ENCODE measurements around the gene NSD2.
"Not testable (repeated sequence)": the region's sequence is repeated elsewhere in the genome, so short reads cannot be mapped to it uniquely, and the experiment has no call there.

The NSD2 gene

DNA sequence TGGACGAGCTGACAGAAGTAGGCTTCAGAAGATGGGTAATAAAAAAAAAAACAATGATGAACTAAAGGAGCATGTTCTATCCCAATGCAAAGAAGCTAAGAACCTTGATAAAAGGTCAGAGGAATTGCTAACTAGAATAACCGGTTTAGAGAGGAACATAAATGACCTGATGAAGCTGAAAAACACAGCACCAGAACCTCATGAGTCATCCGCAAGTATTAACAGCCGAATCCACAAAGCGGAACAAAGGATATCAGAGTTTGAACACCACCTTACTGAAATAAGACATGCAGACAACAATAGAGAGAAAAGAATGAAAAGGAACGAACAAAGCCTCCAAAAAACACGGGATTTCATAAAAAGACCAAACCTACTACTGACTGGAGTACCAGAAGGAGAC is 127.1 kb downstream of the NSD2 start:
- 100% methylated on average over 7 of the region's 7 CpGs for WGBS
- Histone ChIP-seq H2BK15ac (ENCODE audit: low read depth, poor library complexity, severe bottlenecking) (no peak overlapping the region), H2AK5ac (ENCODE audit: low read length, severe bottlenecking) (no peak overlapping the region)

GRCh38 chr4:1999308-1999707 is 128.1 kb downstream of the NSD2 start:
- WGBS, result 98% methylated on average over 4 of the region's 4 CpGs
- H3K27ac ChIP-seq (ENCODE audit: low read length, poor library complexity, severe bottlenecking); H3K27me3 ChIP-seq (ENCODE audit: control insufficient read depth in 1 of 2, insufficient read depth in 1 of 2, low read length in 2 of 2); H3K79me1 ChIP-seq (replicated peaks; ENCODE audit: low read length, poor library complexity, severe bottlenecking); H2BK12ac ChIP-seq (ENCODE audit: low read length in 2 of 2); DNase-seq; H2BK5ac ChIP-seq (ENCODE audit: low read depth, low read length, poor library complexity, severe bottlenecking); H3K23ac ChIP-seq (ENCODE audit: low read length in 2 of 2); H3K4ac ChIP-seq (ENCODE audit: low read depth in 1 of 2, low read length in 2 of 2); H3K4me2 ChIP-seq (ENCODE audit: low read length, poor library complexity, severe bottlenecking); H4K8ac ChIP-seq (ENCODE audit: low read length); H2BK120ac ChIP-seq (ENCODE audit: low read depth, low read length); H4K91ac ChIP-seq (ENCODE audit: low read length); H2AFZ ChIP-seq (ENCODE audit: low read depth, low read length); H3K18ac ChIP-seq (ENCODE audit: low read depth in 1 of 2, low read length in 2 of 2); H3K14ac ChIP-seq (ENCODE audit: low read length in 2 of 2); H3K4me3 ChIP-seq (ENCODE audit: insufficient read depth in 1 of 2, low read depth in 1 of 2, low read length in 2 of 2); H3K4me1 ChIP-seq (ENCODE audit: control insufficient read depth, insufficient read depth, low read depth, low read length); H3K9ac ChIP-seq (ENCODE audit: low read length); H2BK15ac ChIP-seq (ENCODE audit: low read depth, poor library complexity, severe bottlenecking); H2AK5ac ChIP-seq (ENCODE audit: low read length, severe bottlenecking): not testable (repeated sequence)
- Histone ChIP-seq H3K36me3 (ENCODE audit: control insufficient read depth in 1 of 2, insufficient read depth in 2 of 2, low read depth in 1 of 2, low read length in 2 of 2) (peaks cover 4 to 27% of the 10 kb centered on the region in 2 experiments), H3K9me3 (ENCODE audit: control insufficient read depth, low read length) (peaks cover 25% of the 10 kb centered on the region)

More for the DNA sequence above, 127.1 kb downstream of the NSD2 start:
- H3K14ac ChIP-seq (ENCODE audit: low read length in 2 of 2), result no peak overlapping the region
- H3K4me3 ChIP-seq (ENCODE audit: insufficient read depth in 1 of 2, low read depth in 1 of 2, low read length in 2 of 2), result no peak overlapping the region
- H3K27ac ChIP-seq (ENCODE audit: low read length, poor library complexity, severe bottlenecking), result peak overlapping the region; percentile 55
- H2BK120ac ChIP-seq (ENCODE audit: low read depth, low read length), result no peak overlapping the region
- no peak overlapping the region for H2BK12ac ChIP-seq (ENCODE audit: low read length in 2 of 2)
- H2AFZ ChIP-seq (ENCODE audit: low read depth, low read length), result no peak overlapping the region
- no peak overlapping the region for H2BK5ac ChIP-seq (ENCODE audit: low read depth, low read length, poor library complexity, severe bottlenecking)
- H4K8ac ChIP-seq (ENCODE audit: low read length), result no peak overlapping the region
- no peak overlapping the region for H3K18ac ChIP-seq (ENCODE audit: low read depth in 1 of 2, low read length in 2 of 2)
- no peak for DNase-seq
- H3K4ac ChIP-seq (ENCODE audit: low read depth in 1 of 2, low read length in 2 of 2), result no peak overlapping the region
- no peak overlapping the region for H3K4me2 ChIP-seq (ENCODE audit: low read length, poor library complexity, severe bottlenecking)
- peaks cover 3% of the 10 kb centered on the region for H3K79me1 ChIP-seq (replicated peaks; ENCODE audit: low read length, poor library complexity, severe bottlenecking)
- H3K27me3 ChIP-seq (ENCODE audit: control insufficient read depth in 1 of 2, insufficient read depth in 1 of 2, low read length in 2 of 2), result no peaks in the 10 kb centered on the region
- H3K36me3 ChIP-seq (ENCODE audit: control insufficient read depth in 1 of 2, insufficient read depth in 2 of 2, low read depth in 1 of 2, low read length in 2 of 2), result peaks cover 4 to 24% of the 10 kb centered on the region in 2 experiments
- H3K23ac ChIP-seq (ENCODE audit: low read length in 2 of 2), result no peak overlapping the region
- no peak overlapping the region for H4K91ac ChIP-seq (ENCODE audit: low read length)
- peaks cover 25% of the 10 kb centered on the region for H3K9me3 ChIP-seq (ENCODE audit: control insufficient read depth, low read length)
- no peaks in the 10 kb centered on the region for H3K4me1 ChIP-seq (ENCODE audit: control insufficient read depth, insufficient read depth, low read depth, low read length)
- H3K9ac ChIP-seq (ENCODE audit: low read length), result no peak overlapping the region

- H2BK15ac ChIP-seq (ENCODE audit: low read depth, poor library complexity, severe bottlenecking); H3K4me3 ChIP-seq (ENCODE audit: insufficient read depth in 1 of 2, low read depth in 1 of 2, low read length in 2 of 2); H3K4ac ChIP-seq (ENCODE audit: low read depth in 1 of 2, low read length in 2 of 2); H3K4me2 ChIP-seq (ENCODE audit: low read length, poor library complexity, severe bottlenecking); H4K8ac ChIP-seq (ENCODE audit: low read length); H3K27ac ChIP-seq (ENCODE audit: low read length, poor library complexity, severe bottlenecking); DNase-seq; H4K91ac ChIP-seq (ENCODE audit: low read length); H3K18ac ChIP-seq (ENCODE audit: low read depth in 1 of 2, low read length in 2 of 2); H3K23ac ChIP-seq (ENCODE audit: low read length in 2 of 2); H3K9ac ChIP-seq (ENCODE audit: low read length); H2AFZ ChIP-seq (ENCODE audit: low read depth, low read length); H2BK5ac ChIP-seq (ENCODE audit: low read depth, low read length, poor library complexity, severe bottlenecking); H2AK5ac ChIP-seq (ENCODE audit: low read length, severe bottlenecking); H3K14ac ChIP-seq (ENCODE audit: low read length in 2 of 2); H2BK120ac ChIP-seq (ENCODE audit: low read depth, low read length); H3K4me1 ChIP-seq (ENCODE audit: control insufficient read depth, insufficient read depth, low read depth, low read length); H2BK12ac ChIP-seq (ENCODE audit: low read length in 2 of 2); H3K27me3 ChIP-seq (ENCODE audit: control insufficient read depth in 1 of 2, insufficient read depth in 1 of 2, low read length in 2 of 2): not testable (repeated sequence)
- H3K9me3 ChIP-seq (ENCODE audit: control insufficient read depth, low read length), result peaks cover 12% of the 10 kb centered on the region
- WGBS, result 100% methylated on average over 2 of the region's 2 CpGs
- H3K79me1 ChIP-seq (replicated peaks; ENCODE audit: low read length, poor library complexity, severe bottlenecking), result peaks cover 11% of the 10 kb centered on the region
- peaks cover 2 to 30% of the 10 kb centered on the region in 2 experiments for H3K36me3 ChIP-seq (ENCODE audit: control insufficient read depth in 1 of 2, insufficient read depth in 2 of 2, low read depth in 1 of 2, low read length in 2 of 2)
These were observed 132.2 kb downstream of the NSD2 start for GRCh38 chr4:2003361-2003760.

DNA sequence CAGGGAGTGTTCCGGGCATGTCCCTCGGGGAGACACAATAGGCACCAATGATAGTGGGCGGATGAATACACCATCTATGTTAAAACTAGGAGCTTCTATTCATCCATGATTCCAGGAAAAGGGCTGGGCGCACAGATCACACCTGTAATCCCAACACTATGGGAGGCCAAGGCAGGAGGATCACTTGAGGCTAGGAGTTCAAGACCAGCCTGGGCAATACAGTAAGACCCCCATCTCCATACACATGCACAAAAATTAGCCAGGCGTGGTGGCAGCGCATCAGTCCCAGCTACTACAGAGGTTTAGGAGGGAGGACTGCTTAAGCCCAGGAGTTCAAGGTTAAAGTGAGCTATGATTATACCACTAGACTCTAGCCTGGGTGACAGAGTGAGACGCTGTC is 135.2 kb downstream of the NSD2 start:
- H3K4me3 ChIP-seq (ENCODE audit: insufficient read depth in 1 of 2, low read depth in 1 of 2, low read length in 2 of 2), result no peak overlapping the region
- no peak overlapping the region for H2AK5ac ChIP-seq (ENCODE audit: low read length, severe bottlenecking)
- no peak overlapping the region for H2BK15ac ChIP-seq (ENCODE audit: low read depth, poor library complexity, severe bottlenecking)
- no peak overlapping the region for H2BK5ac ChIP-seq (ENCODE audit: low read depth, low read length, poor library complexity, severe bottlenecking)
- H3K4me2 ChIP-seq (ENCODE audit: low read length, poor library complexity, severe bottlenecking), result no peak overlapping the region
- H2AFZ ChIP-seq (ENCODE audit: low read depth, low read length), result no peak overlapping the region
- no peak overlapping the region for H2BK120ac ChIP-seq (ENCODE audit: low read depth, low read length)
- no peak overlapping the region for H3K4ac ChIP-seq (ENCODE audit: low read depth in 1 of 2, low read length in 2 of 2)
- H3K23ac ChIP-seq (ENCODE audit: low read length in 2 of 2), result no peak overlapping the region
- peaks cover 8% of the 10 kb centered on the region for H3K79me1 ChIP-seq (replicated peaks; ENCODE audit: low read length, poor library complexity, severe bottlenecking)
- no peak overlapping the region for H4K8ac ChIP-seq (ENCODE audit: low read length)
- peaks cover 9% of the 10 kb centered on the region for H3K4me1 ChIP-seq (ENCODE audit: control insufficient read depth, insufficient read depth, low read depth, low read length)
- no peak overlapping the region for H4K91ac ChIP-seq (ENCODE audit: low read length)
- 99% methylated on average over 6 of the region's 7 CpGs for WGBS
- H2BK12ac ChIP-seq (ENCODE audit: low read length in 2 of 2), result no peak overlapping the region
- no peak overlapping the region for H3K14ac ChIP-seq (ENCODE audit: low read length in 2 of 2)
- H3K27me3 ChIP-seq (ENCODE audit: control insufficient read depth in 1 of 2, insufficient read depth in 1 of 2, low read length in 2 of 2), result no peaks in the 10 kb centered on the region
- H3K18ac ChIP-seq (ENCODE audit: low read depth in 1 of 2, low read length in 2 of 2), result no peak overlapping the region
- peaks cover 2 to 23% of the 10 kb centered on the region in 2 experiments for H3K36me3 ChIP-seq (ENCODE audit: control insufficient read depth in 1 of 2, insufficient read depth in 2 of 2, low read depth in 1 of 2, low read length in 2 of 2)
- no peaks in the 10 kb centered on the region for H3K9me3 ChIP-seq (ENCODE audit: control insufficient read depth, low read length)
- DNase-seq, result no peak
- no peak overlapping the region for H3K27ac ChIP-seq (ENCODE audit: low read length, poor library complexity, severe bottlenecking)
- H3K9ac ChIP-seq (ENCODE audit: low read length), result no peak overlapping the region
